ENCODE results near the gene GPR37L1.

- TF ChIP-seq, protein P1, sequence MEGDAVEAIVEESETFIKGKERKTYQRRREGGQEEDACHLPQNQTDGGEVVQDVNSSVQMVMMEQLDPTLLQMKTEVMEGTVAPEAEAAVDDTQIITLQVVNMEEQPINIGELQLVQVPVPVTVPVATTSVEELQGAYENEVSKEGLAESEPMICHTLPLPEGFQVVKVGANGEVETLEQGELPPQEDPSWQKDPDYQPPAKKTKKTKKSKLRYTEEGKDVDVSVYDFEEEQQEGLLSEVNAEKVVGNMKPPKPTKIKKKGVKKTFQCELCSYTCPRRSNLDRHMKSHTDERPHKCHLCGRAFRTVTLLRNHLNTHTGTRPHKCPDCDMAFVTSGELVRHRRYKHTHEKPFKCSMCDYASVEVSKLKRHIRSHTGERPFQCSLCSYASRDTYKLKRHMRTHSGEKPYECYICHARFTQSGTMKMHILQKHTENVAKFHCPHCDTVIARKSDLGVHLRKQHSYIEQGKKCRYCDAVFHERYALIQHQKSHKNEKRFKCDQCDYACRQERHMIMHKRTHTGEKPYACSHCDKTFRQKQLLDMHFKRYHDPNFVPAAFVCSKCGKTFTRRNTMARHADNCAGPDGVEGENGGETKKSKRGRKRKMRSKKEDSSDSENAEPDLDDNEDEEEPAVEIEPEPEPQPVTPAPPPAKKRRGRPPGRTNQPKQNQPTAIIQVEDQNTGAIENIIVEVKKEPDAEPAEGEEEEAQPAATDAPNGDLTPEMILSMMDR (IDR thresholded peaks at IDR 0.05): peak in 2 of 4 experiments; percentile 14 to 16
- TF ChIP-seq POLR2A (IDR thresholded peaks at IDR 0.05) (no peak), EP300 (IDR thresholded peaks at IDR 0.05) (no peak)
These were observed 32.2 kb downstream of the GPR37L1 start for GRCh38 chr1:202154766-202155477.
